Suprapubic skin (tissue), 3 donors: Measurements from ENCODE around the gene EYA2.

Source experiments
- POLR2A ChIP-seq, 2 donors: fragments of 450-650 bp; IDR thresholded peaks; one replicate each; pipeline ENCODE4 v1.6.1; 2017; ENCODE audit warnings: antibody characterized with exemption in 2 of 2, mild to moderate bottlenecking in 2 of 2, moderate library complexity in 2 of 2
- TF ChIP-seq, protein P1 (sequence below), 2 donors: fragments of 200-600 bp in 1 of 2; fragments of 450-650 bp in 1 of 2; sonication (generic) in 1 of 2; IDR thresholded peaks; one replicate each; pipeline ENCODE4 v1.5.1; 2016 to 2019; ENCODE audit warnings: antibody characterized with exemption in 2 of 2, mild to moderate bottlenecking in 1 of 2, moderate library complexity in 1 of 2

DNA sequence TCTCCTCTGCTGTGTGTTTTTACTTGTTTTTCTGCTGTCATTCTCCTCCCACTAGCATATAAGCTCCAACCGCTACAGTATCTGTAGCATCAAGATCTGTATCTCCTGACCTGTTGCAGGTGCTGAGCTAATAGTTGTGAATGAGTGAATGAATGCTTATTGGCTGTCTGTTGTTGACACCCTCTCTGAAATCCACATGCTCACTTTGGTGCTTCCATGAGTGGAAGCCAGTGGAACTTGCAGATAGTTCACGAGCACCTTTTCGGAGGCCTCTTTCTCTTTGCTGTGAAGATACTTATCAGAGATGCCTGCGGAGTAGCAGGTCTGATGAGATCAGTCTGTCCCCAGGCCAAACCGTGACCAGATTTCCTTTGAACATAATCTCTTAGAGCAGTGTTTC lies 117.3 kb downstream of the EYA2 start:
- TF ChIP-seq, protein P1, sequence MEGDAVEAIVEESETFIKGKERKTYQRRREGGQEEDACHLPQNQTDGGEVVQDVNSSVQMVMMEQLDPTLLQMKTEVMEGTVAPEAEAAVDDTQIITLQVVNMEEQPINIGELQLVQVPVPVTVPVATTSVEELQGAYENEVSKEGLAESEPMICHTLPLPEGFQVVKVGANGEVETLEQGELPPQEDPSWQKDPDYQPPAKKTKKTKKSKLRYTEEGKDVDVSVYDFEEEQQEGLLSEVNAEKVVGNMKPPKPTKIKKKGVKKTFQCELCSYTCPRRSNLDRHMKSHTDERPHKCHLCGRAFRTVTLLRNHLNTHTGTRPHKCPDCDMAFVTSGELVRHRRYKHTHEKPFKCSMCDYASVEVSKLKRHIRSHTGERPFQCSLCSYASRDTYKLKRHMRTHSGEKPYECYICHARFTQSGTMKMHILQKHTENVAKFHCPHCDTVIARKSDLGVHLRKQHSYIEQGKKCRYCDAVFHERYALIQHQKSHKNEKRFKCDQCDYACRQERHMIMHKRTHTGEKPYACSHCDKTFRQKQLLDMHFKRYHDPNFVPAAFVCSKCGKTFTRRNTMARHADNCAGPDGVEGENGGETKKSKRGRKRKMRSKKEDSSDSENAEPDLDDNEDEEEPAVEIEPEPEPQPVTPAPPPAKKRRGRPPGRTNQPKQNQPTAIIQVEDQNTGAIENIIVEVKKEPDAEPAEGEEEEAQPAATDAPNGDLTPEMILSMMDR (IDR thresholded peaks at IDR 0.05) = no peak
- no peak for TF ChIP-seq POLR2A (IDR thresholded peaks at IDR 0.05)
